Endothelial cell of umbilical vein (primary cell): ENCODE results near the gene L3MBTL4. TPM values are rescaled to one million over a fixed set of nuclear protein-coding genes. Genes with fewer than 3 reads are reported as not detected.

Experiments used
- BruUV-seq: library from RNA; stranded (reverse); fragments of 400-500 nt; replicated peaks from 2 replicates; lab custom pipeline; 2021; lab: Mats Ljungman, UMichigan
- CTCF ChIA-PET: fragments of 300-600, 350-600 bp; sonication (Branson Sonifier 250); formaldehyde crosslinking; loops from one replicate; lab custom pipeline; 2021; ENCODE audit warnings: antibody characterized with exemption, inconsistent platforms; lab: Charles Lee
- POLR2A ChIA-PET: fragments of 300-600, 350-600 bp; sonication (Branson Sonifier 250); formaldehyde crosslinking; loops from one replicate; lab custom pipeline; 2021; ENCODE audit warnings: antibody characterized with exemption, inconsistent platforms; lab: Charles Lee
- DNase-seq: peaks from one replicate; pipeline ENCODE4 v3.0.0-alpha.2; 2011; ENCODE audit warnings: low read depth, low spot score
- FAIRE-seq: peaks from 2 replicates; lab custom pipeline; 2011; peaks lifted over from hg19 to GRCh38; lab: Jason Lieb, UNC
- H2AFZ ChIP-seq: 2 replicates; pipeline ENCODE4 v1.6.0; 2012; ENCODE audit warnings: low read depth, low read length, control low read depth, inconsistent platforms
- H3K27ac ChIP-seq: 2 replicates; pipeline ENCODE4 v1.5.1; 2011; ENCODE audit warnings: low read depth, mild to moderate bottlenecking, control low read depth, low read length, moderate library complexity; ENCODE audit not compliant: insufficient read depth
- H3K27me3 ChIP-seq, 2 experiments: 2 replicates each; pipeline versions ENCODE4 v1.6.0 to v1.6.1; 2011; ENCODE audit warnings: low read length in 2 of 2, mixed read lengths in 1 of 2; ENCODE audit not compliant: control insufficient read depth in 2 of 2, insufficient read depth in 2 of 2
- H3K36me3 ChIP-seq, 2 experiments: 2 replicates in 1 of 2; 3 replicates in 1 of 2; pipeline ENCODE4 v1.5.1; 2011; ENCODE audit warnings: low read length in 2 of 2, mild to moderate bottlenecking in 1 of 2, moderate library complexity in 1 of 2; ENCODE audit not compliant: control insufficient read depth in 2 of 2, insufficient read depth in 2 of 2; ENCODE audit errors: extremely low read depth in 1 of 2
- H3K4me1 ChIP-seq: 3 replicates; pipeline ENCODE4 v1.5.1; 2011; ENCODE audit warnings: mild to moderate bottlenecking, low read length; ENCODE audit not compliant: control insufficient read depth, insufficient read depth; ENCODE audit errors: extremely low read depth
- H3K4me2 ChIP-seq: 2 replicates; pipeline ENCODE4 v1.6.1; 2011; ENCODE audit warnings: low read length, control low read depth, mixed read lengths; ENCODE audit not compliant: insufficient read depth
- H3K4me3 ChIP-seq, 3 experiments: fragments of 200-600 bp in 1 of 3; sonication (generic), shearing (Covaris generic) in 1 of 3; replicated peaks in 1 of 3; 2 replicates each; pipeline ENCODE4 v1.5.1; 2011 to 2016; ENCODE audit warnings: control low read depth in 3 of 3, low read length in 3 of 3, mild to moderate bottlenecking in 2 of 3, inconsistent platforms in 1 of 3, low read depth in 1 of 3, moderate library complexity in 1 of 3; ENCODE audit not compliant: insufficient read depth in 1 of 3
- H3K79me2 ChIP-seq: 2 replicates; pipeline ENCODE4 v1.6.0; 2012; ENCODE audit warnings: low read length, inconsistent platforms; ENCODE audit not compliant: control insufficient read depth, insufficient read depth
- H3K9ac ChIP-seq: replicated peaks from 2 replicates; pipeline ENCODE3; 2011; ENCODE audit warnings: low read length, control low read depth; ENCODE audit not compliant: insufficient read depth; ENCODE audit errors: extremely low read depth
- H3K9me1 ChIP-seq: replicated peaks from 3 replicates; pipeline ENCODE4 v1.6.0; 2011; ENCODE audit warnings: mild to moderate bottlenecking, low read length; ENCODE audit not compliant: control insufficient read depth, insufficient read depth; ENCODE audit errors: extremely low read depth
- H3K9me3 ChIP-seq: replicated peaks from 2 replicates; pipeline ENCODE4 v1.5.1; 2012; ENCODE audit warnings: low read length, inconsistent platforms; ENCODE audit not compliant: control insufficient read depth, insufficient read depth
- H4K20me1 ChIP-seq: replicated peaks from 2 replicates; pipeline ENCODE3; 2011; ENCODE audit warnings: mild to moderate bottlenecking, low read length; ENCODE audit not compliant: control insufficient read depth, insufficient read depth; ENCODE audit errors: extremely low read depth
- CTCF ChIP-seq, 2 donors: IDR thresholded peaks; 1 replicate in 1 of 2; 2 replicates in 1 of 2; pipeline ENCODE4 v1.5.1; 2011; ENCODE audit warnings: low read length in 2 of 2, mild to moderate bottlenecking in 2 of 2, moderate library complexity in 2 of 2, control low read depth in 1 of 2, inconsistent platforms in 1 of 2, low read depth in 1 of 2; ENCODE audit not compliant: insufficient read depth in 1 of 2; ENCODE audit errors: extremely low read depth in 1 of 2
- EZH2 ChIP-seq: IDR thresholded peaks from 2 replicates; pipeline ENCODE4 v1.6.1; 2012; ENCODE audit warnings: borderline replicate concordance, low read depth, mild to moderate bottlenecking, moderate library complexity, low read length, inconsistent platforms; ENCODE audit not compliant: severe bottlenecking
- FOS ChIP-seq: IDR thresholded peaks from 2 replicates; pipeline ENCODE4 v1.6.1; 2011; ENCODE audit warnings: mild to moderate bottlenecking, low read length, moderate library complexity, borderline replicate concordance; ENCODE audit not compliant: insufficient read depth
- GATA2 ChIP-seq: IDR thresholded peaks from 2 replicates; pipeline ENCODE4 v1.7.0; 2011; ENCODE audit warnings: low read depth, mild to moderate bottlenecking, moderate library complexity, mixed read lengths, low read length; ENCODE audit not compliant: insufficient read length, insufficient read depth
- JUN ChIP-seq: IDR thresholded peaks from 2 replicates; pipeline ENCODE4 v1.6.1; 2011; ENCODE audit warnings: borderline replicate concordance, low read depth; ENCODE audit not compliant: insufficient read length, insufficient read depth
- MYC ChIP-seq: IDR thresholded peaks from one replicate; pipeline ENCODE4 v1.6.1; 2011; ENCODE audit warnings: mild to moderate bottlenecking, low read depth, low read length
- POLR2A ChIP-seq: IDR thresholded peaks from 2 replicates; pipeline ENCODE4 v1.6.1; 2012; ENCODE audit warnings: low read depth, mild to moderate bottlenecking, control low read depth, low read length
- dilution Hi-C: fragments of 300-500 bp; cut with MboI; formaldehyde crosslinking; loops from one replicate; pipeline ENCODE4 v1.15.0; 2019; ENCODE audit warnings: low sequenced_read_pairs; ENCODE audit not compliant: extremely low pct_ligation_motif_present
- intact Hi-C: fragments of 100-400 bp; cut with micrococcal nuclease; formaldehyde crosslinking; loops from one replicate; pipeline ENCODE4 v1.10.0; 2022
- polyA plus RNA-seq, 4 experiments: library from polyadenylated mRNA; depleted of rRNA in 3 of 4; stranded (reverse) in 3 of 4; unstranded in 1 of 4; fragments of >200 nt; gene quantifications; 2 replicates each; pipeline versions ENCODE4 v1.2.1 to v1.2.3, GENCODE V29; 2011 to 2012; ENCODE audit warnings: missing spikeins in 1 of 4
- total RNA-seq: library from RNA; stranded (reverse); gene quantifications from 2 replicates; pipeline ENCODE4 v1.2.3, GENCODE V29; 2021

The L3MBTL4 gene
- total and polyA plus RNA-seq, 2 donors (not counting 3 experiments of a cell fraction or from before 2014, with no cell fraction given), result 0.80 TPM; not detected in 1

- no peaks in the 10 kb centered on the region for H3K9me1 ChIP-seq
- no peaks in the 10 kb centered on the region for H4K20me1 ChIP-seq
- H3K4me3 ChIP-seq, result no peak overlapping the region
- no peaks in the 10 kb centered on the region for H3K79me2 ChIP-seq
- dilution Hi-C loops, result no loop called here
- H3K4me1 ChIP-seq, result no peaks in the 10 kb centered on the region
- CTCF ChIA-PET, result no interaction called here
- intact Hi-C loops, result no loop called here
- no peaks in the 10 kb centered on the region for H3K36me3 ChIP-seq
- no peak for DNase-seq
- H3K9ac ChIP-seq, result no peak overlapping the region
- no peak overlapping the region for H3K27ac ChIP-seq
- FAIRE-seq, result no peak
- no peak overlapping the region for H3K4me2 ChIP-seq
- H3K9me3 ChIP-seq, result no peaks in the 10 kb centered on the region
- TF ChIP-seq EZH2 (no peak), JUN (no peak), FOS (no peak), GATA2 (no peak), MYC (no peak), CTCF (IDR thresholded peaks at IDR 0.05; ENCODE audit: extremely low read depth in 1 of 2, insufficient read depth in 1 of 2, low read depth in 1 of 2, low read length in 2 of 2) (no peak), POLR2A (no peak)
- BruUV-seq, result no TSS peak
- no peaks in the 10 kb centered on the region for H3K27me3 ChIP-seq
- H2AFZ ChIP-seq, result no peak overlapping the region
- POLR2A ChIA-PET, result no interaction called here
Measured at GRCh38 chr18:5975111-5976002, 439.4 kb downstream of the L3MBTL4 start.
